Lower leg skin (tissue), 3 donors: ENCODE measurements around the gene P2RY11.

Source experiments
- POLR2A ChIP-seq, 2 donors: fragments of 450-650 bp; IDR thresholded peaks; one replicate each; pipeline ENCODE4 v1.6.1; 2016 to 2017; ENCODE audit warnings: antibody characterized with exemption in 2 of 2, mild to moderate bottlenecking in 1 of 2, moderate library complexity in 1 of 2
- TF ChIP-seq, protein P1 (sequence below), 3 donors: fragments of 450-650 bp; IDR thresholded peaks; one replicate each; pipeline ENCODE4 v1.5.1; 2016; ENCODE audit warnings: antibody characterized with exemption in 3 of 3, mild to moderate bottlenecking in 3 of 3, moderate library complexity in 2 of 3

DNA sequence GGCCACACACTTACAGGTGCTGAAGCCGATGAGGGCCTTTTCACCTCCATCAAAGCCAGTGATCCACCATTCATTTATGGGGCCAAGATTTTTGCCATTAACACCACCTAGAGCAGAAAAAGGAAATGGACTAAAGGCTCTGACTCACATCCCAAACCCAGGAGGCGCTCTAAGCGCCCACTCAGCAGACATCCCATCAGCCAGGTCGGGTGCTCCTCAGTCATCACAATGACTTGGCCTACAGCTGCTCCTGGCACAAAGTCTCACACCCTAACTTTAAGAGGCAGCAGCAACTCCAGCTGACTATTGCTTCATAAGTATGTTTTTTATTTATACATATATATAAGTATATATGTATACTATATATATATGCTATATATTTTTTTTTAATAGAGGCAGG is 44.3 kb downstream of the P2RY11 start:
- TF ChIP-seq, protein P1, sequence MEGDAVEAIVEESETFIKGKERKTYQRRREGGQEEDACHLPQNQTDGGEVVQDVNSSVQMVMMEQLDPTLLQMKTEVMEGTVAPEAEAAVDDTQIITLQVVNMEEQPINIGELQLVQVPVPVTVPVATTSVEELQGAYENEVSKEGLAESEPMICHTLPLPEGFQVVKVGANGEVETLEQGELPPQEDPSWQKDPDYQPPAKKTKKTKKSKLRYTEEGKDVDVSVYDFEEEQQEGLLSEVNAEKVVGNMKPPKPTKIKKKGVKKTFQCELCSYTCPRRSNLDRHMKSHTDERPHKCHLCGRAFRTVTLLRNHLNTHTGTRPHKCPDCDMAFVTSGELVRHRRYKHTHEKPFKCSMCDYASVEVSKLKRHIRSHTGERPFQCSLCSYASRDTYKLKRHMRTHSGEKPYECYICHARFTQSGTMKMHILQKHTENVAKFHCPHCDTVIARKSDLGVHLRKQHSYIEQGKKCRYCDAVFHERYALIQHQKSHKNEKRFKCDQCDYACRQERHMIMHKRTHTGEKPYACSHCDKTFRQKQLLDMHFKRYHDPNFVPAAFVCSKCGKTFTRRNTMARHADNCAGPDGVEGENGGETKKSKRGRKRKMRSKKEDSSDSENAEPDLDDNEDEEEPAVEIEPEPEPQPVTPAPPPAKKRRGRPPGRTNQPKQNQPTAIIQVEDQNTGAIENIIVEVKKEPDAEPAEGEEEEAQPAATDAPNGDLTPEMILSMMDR (IDR thresholded peaks at IDR 0.05) = no peak
- TF ChIP-seq POLR2A (IDR thresholded peaks at IDR 0.05) = no peak
